GM18502 (cell line): ENCODE measurements around the gene SKP1.

Source experiments
- ATAC-seq: cut with Tn5 transposase; IDR thresholded peaks from one replicate; pipeline ENCODE4 v1.9.1; 2021; ENCODE audit warnings: mild to moderate bottlenecking; ENCODE audit not compliant: unreplicated experiment, poor library complexity

The SKP1 gene

GRCh38 chr5:134145041-134145757 lies 31.6 kb downstream of the SKP1 start:
- ATAC-seq: no peak

GRCh38 chr5:134143944-134144941 lies 32.5 kb downstream of the SKP1 start:
- ATAC-seq: no peak

- no peak for ATAC-seq
Measured at GRCh38 chr5:134143431-134143830, 33.3 kb downstream of the SKP1 start.

GRCh38 chr5:134142806-134143205 lies 33.9 kb downstream of the SKP1 start:
- ATAC-seq: no peak

GRCh38 chr5:134142052-134142451 lies 34.7 kb downstream of the SKP1 start:
- no peak for ATAC-seq

GRCh38 chr5:134141331-134142050 lies 35.3 kb downstream of the SKP1 start:
- no peak for ATAC-seq

- ATAC-seq: peak; percentile 53
Measured at GRCh38 chr5:134140530-134141201, 36.1 kb downstream of the SKP1 start.

- no peak for ATAC-seq
Measured at GRCh38 chr5:134139891-134140469, 36.8 kb downstream of the SKP1 start.

GRCh38 chr5:134139377-134139851 lies 37.3 kb downstream of the SKP1 start:
- no peak for ATAC-seq

- ATAC-seq: peak; percentile 78
Measured at GRCh38 chr5:134138416-134139376, 38.1 kb downstream of the SKP1 start.

GRCh38 chr5:134136771-134137170 lies 40.0 kb downstream of the SKP1 start:
- ATAC-seq: no peak

GRCh38 chr5:134136221-134136631 lies 40.5 kb downstream of the SKP1 start:
- ATAC-seq: no peak

- ATAC-seq: no peak
Measured at GRCh38 chr5:134135091-134135655, 41.6 kb downstream of the SKP1 start.

- ATAC-seq: no peak
Measured at GRCh38 chr5:134133995-134134541, 42.7 kb downstream of the SKP1 start.

GRCh38 chr5:134133188-134133994 lies 43.4 kb downstream of the SKP1 start:
- ATAC-seq: no peak

GRCh38 chr5:134132372-134133187 lies 44.2 kb downstream of the SKP1 start:
- ATAC-seq: peak; percentile 54
